ENCODE results near the gene ACOX3.

The ACOX3 gene

GRCh38 chr4:8365951-8366350, 74.6 kb downstream of the ACOX3 start:
- no peak for TF ChIP-seq CTCF (IDR thresholded peaks at IDR 0.05; ENCODE audit: insufficient read depth, low read depth, low read length, missing control alignments)
- DNase-seq (ENCODE audit: low read depth): no peak
- no peak overlapping the region for H3K4me3 ChIP-seq (ENCODE audit: low read length)

GRCh38 chr4:8365353-8365752, 75.2 kb downstream of the ACOX3 start:
- no peak overlapping the region for H3K4me3 ChIP-seq (ENCODE audit: low read length)
- TF ChIP-seq CTCF (IDR thresholded peaks at IDR 0.05; ENCODE audit: insufficient read depth, low read depth, low read length, missing control alignments): no peak
- no peak for DNase-seq (ENCODE audit: low read depth)

- H3K4me3 ChIP-seq (ENCODE audit: low read length): no peak overlapping the region
- no peak for TF ChIP-seq CTCF (IDR thresholded peaks at IDR 0.05; ENCODE audit: insufficient read depth, low read depth, low read length, missing control alignments)
- DNase-seq (ENCODE audit: low read depth): no peak
Observed at GRCh38 chr4:8364848-8365350, 75.6 kb downstream of the ACOX3 start.

GRCh38 chr4:8364141-8364540, 76.4 kb downstream of the ACOX3 start:
- H3K4me3 ChIP-seq (ENCODE audit: low read length): no peak overlapping the region
- no peak for DNase-seq (ENCODE audit: low read depth)
- TF ChIP-seq CTCF (IDR thresholded peaks at IDR 0.05; ENCODE audit: insufficient read depth, low read depth, low read length, missing control alignments): no peak

GRCh38 chr4:8362483-8362882, 78.0 kb downstream of the ACOX3 start:
- no peak for TF ChIP-seq CTCF (IDR thresholded peaks at IDR 0.05; ENCODE audit: insufficient read depth, low read depth, low read length, missing control alignments)
- no peak overlapping the region for H3K4me3 ChIP-seq (ENCODE audit: low read length)
- DNase-seq (ENCODE audit: low read depth): peak; percentile 18

GRCh38 chr4:8359193-8359592, 81.3 kb downstream of the ACOX3 start:
- DNase-seq (ENCODE audit: low read depth): no peak
- H3K4me3 ChIP-seq (ENCODE audit: low read length): no peak overlapping the region
- no peak for TF ChIP-seq CTCF (IDR thresholded peaks at IDR 0.05; ENCODE audit: insufficient read depth, low read depth, low read length, missing control alignments)

- H3K4me3 ChIP-seq (ENCODE audit: low read length): no peak overlapping the region
- TF ChIP-seq CTCF (IDR thresholded peaks at IDR 0.05; ENCODE audit: insufficient read depth, low read depth, low read length, missing control alignments): no peak
- no peak for DNase-seq (ENCODE audit: low read depth)
Observed at GRCh38 chr4:8356856-8357255, 83.7 kb downstream of the ACOX3 start.
